Activated T-cell treated with anti-CD3 and anti-CD28 coated beads, Interleukin-2, amount 50 U/mL, for 24 hours (primary cell): ENCODE results near the gene FAM174C.

Experiments
- DNase-seq: peaks from one replicate; pipeline ENCODE4 v3.0.0-alpha.2; 2020
- H3K27ac Mint-ChIP-seq: 2 replicates; pipeline ENCODE4 v1.8.0; 2020; ENCODE audit warnings: mild to moderate bottlenecking, mixed read lengths
- H3K27me3 Mint-ChIP-seq: 2 replicates; pipeline ENCODE4 v1.8.0; 2020; ENCODE audit warnings: mixed read lengths
- H3K36me3 Mint-ChIP-seq: 2 replicates; pipeline ENCODE4 v1.8.0; 2020; ENCODE audit warnings: low read depth, mixed read lengths
- H3K4me1 Mint-ChIP-seq: 2 replicates; pipeline ENCODE4 v1.8.0; 2020; ENCODE audit warnings: low read depth, mixed read lengths
- H3K4me3 Mint-ChIP-seq: 2 replicates; pipeline ENCODE4 v1.8.0; 2020; ENCODE audit warnings: mild to moderate bottlenecking, moderate library complexity, mixed read lengths
- H3K9me3 Mint-ChIP-seq: 2 replicates; pipeline ENCODE4 v1.8.0; 2020; ENCODE audit warnings: mixed read lengths

The FAM174C gene

GRCh38 chr19:1285737-1286360, 10.5 kb downstream of the FAM174C start, which contains the start of gene EFNA2:
EFNA2 (plus strand) TSS chr19:1285873; CDS start chr19:1286169, 296 bp downstream.
- Mint-ChIP-seq H3K4me3 (peak within 1 kb of the TSS; percentile 54), H3K27ac (peak within 1 kb of the TSS; percentile 1), H3K4me1 (peaks cover 3% of the 10 kb centered on the region), H3K9me3 (no peaks in the 10 kb centered on the region), H3K36me3 (no peaks in the 10 kb centered on the region), H3K27me3 (peaks cover 35% of the 10 kb centered on the region)
- DNase-seq: no peak

DNA sequence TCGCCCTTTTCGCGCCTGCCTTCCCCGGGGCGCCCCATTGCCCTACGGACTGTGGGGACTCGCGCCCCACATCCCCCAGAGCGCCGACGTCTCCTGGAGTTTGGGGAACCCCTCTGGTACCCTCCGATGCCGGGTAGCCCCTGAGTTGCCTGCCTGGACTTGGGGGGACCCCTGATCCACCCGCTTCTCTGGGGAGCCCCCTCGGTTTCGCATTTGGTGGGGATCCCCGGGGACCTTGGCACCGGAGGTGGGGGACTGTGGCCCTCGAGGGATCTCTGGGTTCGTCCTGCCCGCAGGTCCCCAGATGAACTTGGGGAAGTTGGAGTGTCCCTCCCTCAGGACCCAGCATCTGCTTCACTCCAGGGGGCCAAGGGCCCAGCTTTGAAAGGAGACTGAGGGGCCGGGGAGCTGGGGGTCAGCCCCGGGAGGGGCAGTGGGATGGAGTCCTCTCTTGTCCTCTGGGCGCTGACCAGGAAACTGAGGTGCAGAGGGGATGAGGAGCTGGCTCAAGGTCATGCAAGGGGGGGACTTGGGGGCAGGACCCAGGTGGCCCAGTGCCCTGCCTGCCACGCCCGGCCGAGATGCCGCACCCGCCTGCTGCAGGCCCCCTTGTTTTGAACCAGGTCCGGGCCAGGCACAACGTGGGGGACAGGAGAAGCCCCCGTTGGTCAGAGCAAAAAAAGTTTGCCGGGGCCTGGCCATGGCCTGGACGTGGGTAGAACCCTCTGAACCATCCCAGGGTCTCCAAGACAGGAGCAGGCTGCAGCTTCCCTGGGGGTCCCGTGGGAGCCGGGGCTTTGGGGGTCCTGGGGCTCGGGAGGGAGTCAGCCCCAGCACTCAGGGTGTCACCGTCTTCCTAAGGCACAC, 11.4 kb downstream of the FAM174C start:
- H3K36me3 Mint-ChIP-seq: no peaks in the 10 kb centered on the region
- peak overlapping the region; percentile 54 for H3K4me3 Mint-ChIP-seq
- H3K9me3 Mint-ChIP-seq: no peaks in the 10 kb centered on the region
- peaks cover 3% of the 10 kb centered on the region for H3K4me1 Mint-ChIP-seq
- peaks cover 37% of the 10 kb centered on the region for H3K27me3 Mint-ChIP-seq
- no peak overlapping the region for H3K27ac Mint-ChIP-seq
- DNase-seq: no peak

DNA sequence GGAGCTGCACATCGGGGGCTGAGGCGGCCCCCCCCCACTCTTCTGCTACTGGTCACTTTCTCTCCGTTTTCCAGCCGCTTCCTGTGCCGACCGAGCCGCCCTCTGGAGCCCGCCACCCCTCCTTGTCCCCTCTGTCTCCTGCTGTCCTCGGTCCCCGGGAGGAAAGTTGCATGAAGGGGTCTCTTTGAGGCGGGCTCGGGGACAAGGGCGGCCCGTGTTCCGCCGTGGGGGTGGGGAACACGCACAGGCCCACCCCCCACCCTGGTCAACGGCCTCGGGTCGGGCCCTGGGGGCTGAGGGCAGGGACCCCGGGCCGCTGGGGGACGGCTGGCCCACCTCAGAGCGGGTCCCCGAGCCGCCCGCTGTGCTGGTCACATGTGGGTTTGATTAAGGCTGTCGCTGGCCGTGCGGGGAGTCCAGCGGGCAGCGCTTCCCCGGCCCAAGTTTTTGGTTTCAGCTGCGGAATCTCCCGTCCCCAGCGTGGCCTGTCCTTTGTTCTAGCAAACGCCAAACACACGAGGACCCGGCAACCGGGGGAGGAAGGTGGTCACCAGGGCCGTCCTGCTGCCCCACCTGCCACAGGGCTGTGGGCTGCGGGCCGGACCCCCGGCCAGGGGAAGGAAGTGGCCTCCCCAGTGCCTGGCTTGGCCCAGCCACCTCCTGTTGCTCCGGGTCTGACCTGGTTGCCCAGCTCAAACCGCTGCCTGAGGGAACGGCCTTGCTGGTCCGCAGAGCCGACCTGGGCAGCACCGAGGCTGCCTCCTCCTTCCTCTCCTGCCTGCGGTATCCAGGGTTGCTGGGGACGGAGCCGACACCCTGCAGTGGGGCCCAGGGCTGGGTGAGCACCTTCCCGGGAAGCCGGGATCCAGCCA, 12.3 kb downstream of the FAM174C start:
- peaks cover 3% of the 10 kb centered on the region for H3K4me1 Mint-ChIP-seq
- no peak for DNase-seq
- H3K36me3 Mint-ChIP-seq: no peaks in the 10 kb centered on the region
- no peak overlapping the region for H3K4me3 Mint-ChIP-seq
- peaks cover 46% of the 10 kb centered on the region for H3K27me3 Mint-ChIP-seq
- H3K27ac Mint-ChIP-seq: no peak overlapping the region
- no peaks in the 10 kb centered on the region for H3K9me3 Mint-ChIP-seq

DNA sequence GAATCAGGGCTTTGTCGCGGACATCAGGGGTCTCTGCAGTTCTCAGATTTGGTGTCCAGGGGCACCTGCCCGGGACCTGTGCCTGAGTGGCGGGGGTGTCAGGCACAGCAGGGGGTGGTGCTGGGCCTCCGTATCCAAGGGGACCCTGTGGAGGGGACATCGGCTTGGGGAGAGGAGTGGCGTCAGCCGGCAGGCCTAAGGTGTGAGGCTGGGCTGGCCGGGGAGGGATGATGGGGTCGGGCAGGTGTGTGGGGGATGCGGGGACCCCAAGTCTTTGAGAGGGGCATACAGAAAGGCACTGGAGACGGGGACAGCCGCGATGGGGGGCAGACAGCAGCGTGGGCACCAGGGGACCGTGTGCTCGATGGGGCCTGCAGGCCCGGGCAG, 12.9 kb downstream of the FAM174C start:
- Mint-ChIP-seq H3K36me3 (no peaks in the 10 kb centered on the region), H3K4me1 (peaks cover 3% of the 10 kb centered on the region), H3K27ac (no peak overlapping the region), H3K27me3 (peaks cover 49% of the 10 kb centered on the region), H3K4me3 (no peak overlapping the region), H3K9me3 (no peaks in the 10 kb centered on the region)
- no peak for DNase-seq

- peaks cover 3% of the 10 kb centered on the region for H3K4me1 Mint-ChIP-seq
- H3K27me3 Mint-ChIP-seq: peaks cover 48% of the 10 kb centered on the region
- no peaks in the 10 kb centered on the region for H3K9me3 Mint-ChIP-seq
These were observed 13.7 kb downstream of the FAM174C start for GRCh38 chr19:1288833-1289685.

GRCh38 chr19:1289686-1290025, 14.3 kb downstream of the FAM174C start:
- H3K4me3 Mint-ChIP-seq: no peak overlapping the region
- H3K27me3 Mint-ChIP-seq: peaks cover 48% of the 10 kb centered on the region
- DNase-seq: no peak
- no peaks in the 10 kb centered on the region for H3K36me3 Mint-ChIP-seq
- no peak overlapping the region for H3K27ac Mint-ChIP-seq
- peaks cover 4% of the 10 kb centered on the region for H3K4me1 Mint-ChIP-seq
- H3K9me3 Mint-ChIP-seq: no peaks in the 10 kb centered on the region

More at GRCh38 chr19:1288833-1289685, 13.7 kb downstream of the FAM174C start:
- no peak overlapping the region for H3K4me3 Mint-ChIP-seq
- no peak for DNase-seq
- no peaks in the 10 kb centered on the region for H3K36me3 Mint-ChIP-seq
- H3K27ac Mint-ChIP-seq: no peak overlapping the region

DNA sequence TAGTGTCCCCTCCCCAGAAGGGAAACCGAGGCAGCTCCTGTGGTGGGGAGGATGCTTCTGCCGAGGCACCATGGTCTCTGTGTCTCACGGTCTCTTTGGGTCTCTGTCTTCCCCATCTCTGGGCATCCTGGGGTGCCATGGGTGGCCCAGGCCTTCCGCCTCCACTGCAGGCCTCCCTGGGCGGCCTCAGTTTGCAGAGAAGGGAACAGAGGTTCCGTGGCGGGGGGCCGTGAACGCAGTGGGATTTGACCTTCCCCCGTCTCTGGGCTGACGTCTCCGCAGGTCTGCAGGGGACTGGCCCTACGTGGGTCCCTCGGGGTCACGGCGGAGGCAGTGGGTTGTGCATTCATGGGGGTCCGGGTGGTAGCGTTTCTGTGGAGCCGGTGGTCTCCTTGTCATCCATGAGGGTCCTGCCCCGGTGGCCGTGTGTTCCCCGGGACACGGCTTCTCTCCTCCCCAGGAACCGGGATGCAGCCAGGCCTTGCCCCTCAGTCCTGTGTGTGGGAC, 14.9 kb downstream of the FAM174C start:
- Mint-ChIP-seq H3K27ac (no peak overlapping the region), H3K36me3 (no peaks in the 10 kb centered on the region), H3K4me1 (peaks cover 10% of the 10 kb centered on the region), H3K27me3 (peaks cover 48% of the 10 kb centered on the region), H3K9me3 (no peaks in the 10 kb centered on the region), H3K4me3 (no peak overlapping the region)
- no peak for DNase-seq

DNA sequence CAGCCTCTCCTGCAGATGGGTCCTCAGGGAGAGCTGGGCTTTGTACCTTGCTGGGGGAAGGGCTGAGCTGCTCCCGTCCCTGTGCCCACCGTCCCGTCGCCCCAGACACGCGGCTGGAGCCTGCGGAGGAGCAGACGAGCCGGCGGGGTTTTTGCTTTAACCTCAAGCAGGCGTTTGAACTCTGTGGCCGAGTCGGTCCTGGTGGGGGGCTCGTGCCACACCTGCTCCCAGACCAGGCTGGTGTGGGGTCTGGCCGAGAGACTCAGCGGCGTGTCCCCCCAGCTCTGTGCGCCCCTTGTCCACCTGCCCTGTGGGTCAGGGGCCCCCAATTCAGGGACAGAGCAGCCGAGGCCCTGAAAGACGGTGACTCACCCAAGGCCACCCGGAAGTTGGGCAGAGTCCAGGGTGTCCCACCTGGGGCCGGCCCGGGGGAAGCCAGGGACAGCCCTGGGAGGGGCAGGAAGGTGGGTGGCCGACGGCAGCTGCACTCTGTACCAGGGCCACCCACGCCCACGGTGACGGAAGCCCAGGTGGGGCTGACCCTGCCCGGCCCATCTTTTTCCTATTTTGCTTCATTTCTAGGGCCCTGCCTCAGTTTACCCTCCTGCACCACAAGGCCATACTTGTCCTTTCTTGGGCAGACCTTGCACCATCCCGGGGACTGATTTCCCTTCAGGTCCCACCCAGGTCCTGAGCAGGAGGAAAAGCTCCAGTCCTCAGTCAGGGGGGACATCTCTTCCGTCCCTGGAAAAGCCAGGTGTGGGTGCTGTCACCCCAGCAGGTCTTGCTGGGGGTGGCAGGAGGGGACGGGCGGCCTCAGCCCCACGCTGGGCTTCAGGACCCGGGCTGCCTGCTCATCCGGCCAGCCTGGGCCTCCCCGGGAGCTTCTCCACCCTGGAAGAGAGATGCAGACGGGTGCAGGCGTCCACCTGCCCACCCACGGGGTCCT, 15.6 kb downstream of the FAM174C start:
- no peak overlapping the region for H3K4me3 Mint-ChIP-seq
- no peaks in the 10 kb centered on the region for H3K9me3 Mint-ChIP-seq
- no peak overlapping the region for H3K27ac Mint-ChIP-seq
- DNase-seq: no peak
- peaks cover 10% of the 10 kb centered on the region for H3K4me1 Mint-ChIP-seq
- H3K27me3 Mint-ChIP-seq: peaks cover 48% of the 10 kb centered on the region
- H3K36me3 Mint-ChIP-seq: no peaks in the 10 kb centered on the region

DNA sequence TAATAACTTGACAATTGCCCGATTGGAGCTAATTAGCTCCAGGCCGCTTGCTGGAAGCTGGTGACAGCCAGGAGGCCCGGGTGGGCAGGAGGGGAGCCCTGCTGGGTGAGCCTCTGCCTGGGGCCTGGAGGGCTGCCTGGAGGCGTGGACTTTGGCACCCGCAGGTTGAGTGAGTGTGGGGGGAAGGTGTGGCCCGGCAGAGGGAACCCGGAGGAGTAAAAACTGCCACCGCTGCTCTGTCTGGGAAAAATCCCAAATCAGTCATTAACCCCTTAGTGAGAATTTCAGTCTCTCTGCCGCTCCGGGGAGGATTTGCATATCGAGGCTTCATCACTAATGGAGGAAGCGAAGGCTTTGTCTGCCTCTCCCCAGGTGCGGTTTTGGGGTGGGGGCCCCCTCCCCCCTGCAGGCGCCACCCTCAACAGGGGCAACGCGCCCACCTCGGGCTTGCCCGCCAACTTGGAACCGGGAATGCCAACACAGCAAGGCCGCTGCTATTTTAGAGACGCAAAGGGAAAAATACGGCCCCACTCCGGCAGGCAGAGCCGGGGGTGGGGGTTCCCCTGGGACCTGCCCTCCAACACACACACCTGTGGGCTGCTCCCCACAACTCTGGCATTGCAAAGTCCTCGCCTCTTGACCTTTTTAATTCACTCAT, 16.6 kb downstream of the FAM174C start:
- Mint-ChIP-seq H3K36me3 (no peaks in the 10 kb centered on the region), H3K27me3 (peaks cover 48% of the 10 kb centered on the region), H3K4me1 (peaks cover 7% of the 10 kb centered on the region), H3K9me3 (no peaks in the 10 kb centered on the region), H3K4me3 (no peak overlapping the region), H3K27ac (no peak overlapping the region)
- no peak for DNase-seq

- Mint-ChIP-seq H3K9me3 (no peaks in the 10 kb centered on the region), H3K27me3 (peaks cover 49% of the 10 kb centered on the region), H3K4me1 (peaks cover 7% of the 10 kb centered on the region), H3K27ac (no peak overlapping the region), H3K4me3 (no peak overlapping the region), H3K36me3 (no peaks in the 10 kb centered on the region)
- DNase-seq: no peak
These were observed 17.3 kb downstream of the FAM174C start for GRCh38 chr19:1292419-1293151.

- H3K4me3 Mint-ChIP-seq: no peak overlapping the region
- no peaks in the 10 kb centered on the region for H3K36me3 Mint-ChIP-seq
- no peaks in the 10 kb centered on the region for H3K9me3 Mint-ChIP-seq
- peaks cover 45% of the 10 kb centered on the region for H3K27me3 Mint-ChIP-seq
- H3K27ac Mint-ChIP-seq: no peak overlapping the region
- peaks cover 7% of the 10 kb centered on the region for H3K4me1 Mint-ChIP-seq
- no peak for DNase-seq
These were observed 18.7 kb downstream of the FAM174C start for GRCh38 chr19:1293782-1294604.
